NCI-H226 (cell line): ENCODE measurements around the gene NTF4.
"Not testable (repeated sequence)": the region's sequence is repeated elsewhere in the genome, so short reads cannot be mapped to it uniquely, and the experiment has no call there.

Experiments used
- DNase-seq: peaks from one replicate; pipeline ENCODE4 v3.0.0-alpha.2; 2015

Gene NTF4

DNA sequence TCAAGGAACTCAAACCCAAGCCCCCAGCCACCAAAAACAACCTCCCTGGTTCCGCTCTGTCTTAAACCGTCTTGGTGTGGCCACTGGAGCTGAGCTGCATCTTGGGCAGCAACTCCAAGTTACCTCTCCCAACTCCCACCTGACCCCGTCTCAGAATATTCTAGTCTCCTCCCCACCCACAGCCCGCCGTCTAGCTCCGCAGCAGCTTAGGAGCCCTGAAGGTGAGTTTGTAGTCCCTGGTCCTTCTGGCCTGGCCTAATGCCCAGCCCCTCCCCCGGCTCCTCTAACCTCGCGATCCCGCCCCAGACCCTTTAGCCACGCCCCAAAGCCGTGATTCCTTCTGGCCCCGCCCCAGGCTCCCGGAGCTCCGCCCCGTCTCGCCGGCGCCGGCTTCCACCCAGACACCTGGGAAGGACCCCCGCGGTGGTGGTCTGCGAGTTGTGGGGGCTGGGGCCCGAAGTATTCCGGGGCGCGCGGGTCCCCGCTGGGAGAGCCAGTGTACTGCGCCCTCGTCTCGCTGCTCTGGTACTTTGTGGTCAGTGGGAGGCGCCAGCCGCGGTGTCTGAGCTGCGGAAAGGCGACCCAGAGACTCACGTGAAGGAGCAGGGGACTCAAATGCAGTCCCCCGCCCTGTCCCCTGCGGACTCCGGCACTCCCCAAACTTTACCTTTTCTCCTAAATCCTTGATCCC is 45.2 kb downstream of the NTF4 start:
- peak; percentile 28 for DNase-seq

DNA sequence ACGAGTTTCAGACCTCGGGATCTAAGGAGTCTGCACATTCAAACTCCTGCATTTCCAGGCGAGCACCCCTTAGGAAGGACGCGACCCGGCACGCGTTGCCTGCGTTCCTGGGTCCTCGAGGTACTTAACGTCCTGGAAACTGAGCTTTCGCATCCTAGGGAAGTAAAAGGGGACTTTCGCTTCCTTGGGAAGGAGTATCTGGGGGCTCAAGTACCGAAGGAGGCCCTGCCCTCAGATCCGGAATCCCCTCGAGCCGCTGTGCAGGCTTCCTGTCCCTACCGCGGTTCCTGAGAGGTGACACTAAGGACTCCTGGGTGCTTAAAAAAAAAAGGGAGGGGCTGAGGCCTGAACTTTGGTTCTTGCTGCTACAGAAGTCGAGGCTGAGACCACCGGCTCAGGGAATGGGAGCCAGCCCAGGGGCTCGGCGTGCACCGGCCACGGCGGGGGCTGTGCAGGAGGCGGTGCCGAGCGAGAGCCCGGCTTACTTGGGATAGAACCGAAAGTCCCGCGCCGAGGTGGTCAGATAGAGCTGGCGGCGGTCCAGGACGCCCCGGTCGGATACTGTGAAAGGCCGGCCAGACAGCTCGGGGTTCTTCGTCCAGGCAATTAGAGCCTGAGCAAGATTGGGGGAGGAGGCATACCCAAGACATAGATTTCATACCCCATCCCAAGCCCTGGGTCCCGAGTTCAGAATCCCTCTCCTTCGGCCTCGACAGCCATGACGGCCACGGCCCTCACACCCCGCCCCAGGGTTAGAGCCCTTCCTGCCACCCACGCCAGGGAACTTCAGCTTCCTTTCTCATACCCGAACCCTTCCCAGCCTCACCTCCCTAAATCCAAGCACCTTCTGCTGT is 46.0 kb downstream of the NTF4 start:
- DNase-seq, result not testable (repeated sequence)

DNA sequence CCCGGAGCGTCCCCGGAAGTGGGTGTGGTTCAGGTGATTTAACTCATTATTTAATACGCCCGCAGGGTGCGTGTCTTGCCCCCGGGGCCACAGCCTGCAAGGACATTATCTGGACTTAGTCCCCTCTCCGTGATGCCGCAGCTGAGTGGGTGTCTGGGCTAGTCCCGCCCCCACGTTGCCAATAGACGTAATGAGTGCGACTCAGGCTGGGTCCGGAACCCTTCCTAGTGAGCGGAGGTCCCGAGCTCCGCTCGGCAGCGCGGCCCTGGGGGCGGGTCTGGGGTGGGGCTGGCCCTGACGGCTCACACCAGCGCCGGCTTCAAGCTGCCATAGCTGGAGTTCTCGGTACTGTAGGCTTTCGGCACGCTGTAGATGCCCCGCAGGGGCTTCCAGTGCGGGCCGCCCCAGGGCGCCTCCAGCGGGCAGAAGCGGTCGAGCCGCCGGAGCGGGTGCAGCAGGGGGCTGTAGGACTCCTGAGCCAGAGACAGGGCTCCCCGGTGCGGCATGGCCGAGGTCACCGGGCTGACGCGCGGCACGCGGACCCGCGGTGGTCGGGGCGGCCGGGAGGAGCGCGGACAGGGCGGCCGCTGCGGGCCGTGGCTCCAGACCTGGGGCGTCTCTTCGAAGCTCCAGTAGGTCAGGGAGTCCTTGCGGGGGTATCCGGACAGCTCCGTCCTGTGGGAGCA is 46.8 kb downstream of the NTF4 start:
- peak; percentile 61 for DNase-seq

DNA sequence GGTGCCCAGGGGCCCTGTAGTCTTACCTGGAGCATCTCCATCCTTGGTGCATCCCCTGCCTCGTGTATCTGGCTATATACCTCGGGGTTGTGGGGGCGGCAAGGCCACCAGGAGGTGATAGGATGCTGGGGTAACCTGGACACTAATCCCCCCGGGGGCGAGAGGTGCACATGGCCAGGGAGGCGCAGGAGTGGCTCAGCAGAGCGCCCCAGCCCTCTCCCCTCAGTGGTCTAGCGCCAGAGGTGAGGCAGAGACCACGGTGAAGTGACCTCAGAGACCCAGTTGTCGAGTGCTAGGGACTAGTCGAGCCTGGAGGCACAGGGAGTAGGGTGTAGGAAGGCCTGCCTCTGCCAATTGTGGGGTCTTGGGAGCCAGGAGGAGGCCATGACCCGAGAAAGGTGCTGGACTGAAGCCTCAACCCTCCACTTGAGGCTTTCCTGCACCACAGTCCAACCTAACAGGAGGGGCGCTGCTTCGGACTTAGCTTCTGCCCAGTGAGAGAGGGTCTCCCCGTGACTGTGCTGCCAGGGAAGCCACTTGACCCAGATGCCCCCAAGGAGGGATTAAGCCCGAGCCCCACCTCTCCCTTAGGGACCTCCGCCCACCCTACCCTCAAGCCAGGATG is 47.5 kb downstream of the NTF4 start, which contains the start of gene LHB:
Gene LHB, minus strand, starts transcription at position 51 of the 625 bp plus-strand sequence. Its CDS starts 10 bp downstream, at position 41.
- no peak for DNase-seq

DNA sequence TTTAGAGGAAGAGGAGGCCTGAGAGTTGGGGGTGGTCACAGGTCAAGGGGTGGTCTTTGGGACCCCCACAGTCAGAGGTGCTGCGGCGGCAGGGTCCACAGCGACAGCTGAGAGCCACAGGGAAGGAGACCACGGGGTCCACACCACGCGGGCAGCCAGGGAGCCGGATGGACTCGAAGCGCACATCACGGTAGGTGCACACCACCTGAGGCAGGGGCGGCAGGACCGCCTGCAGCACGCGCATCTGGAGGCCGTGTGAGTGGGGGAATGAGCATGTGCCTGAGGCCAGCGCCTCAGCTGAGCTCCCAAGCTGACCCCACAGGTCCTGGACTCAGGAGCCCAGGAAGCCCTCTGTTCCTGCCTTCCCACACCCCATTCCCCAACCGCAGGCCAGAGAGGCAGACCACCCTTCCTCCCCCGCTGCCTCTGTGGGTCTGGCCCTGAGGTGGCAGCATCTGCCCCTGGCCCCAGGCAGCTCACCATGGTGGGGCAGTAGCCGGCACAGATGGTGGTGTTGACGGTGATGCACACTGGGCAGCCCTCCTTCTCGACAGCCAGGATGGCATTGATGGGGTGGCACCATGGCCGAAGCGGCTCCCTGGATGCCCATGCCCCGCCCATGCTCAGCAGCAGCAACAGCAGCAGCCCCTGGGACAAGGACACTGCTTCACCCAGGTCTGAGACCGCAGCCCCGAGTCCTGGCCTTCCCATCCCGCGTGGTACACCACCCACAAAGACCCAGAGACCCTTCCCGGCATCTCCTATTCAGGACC is 48.4 kb downstream of the NTF4 start:
- DNase-seq, result no peak

DNA sequence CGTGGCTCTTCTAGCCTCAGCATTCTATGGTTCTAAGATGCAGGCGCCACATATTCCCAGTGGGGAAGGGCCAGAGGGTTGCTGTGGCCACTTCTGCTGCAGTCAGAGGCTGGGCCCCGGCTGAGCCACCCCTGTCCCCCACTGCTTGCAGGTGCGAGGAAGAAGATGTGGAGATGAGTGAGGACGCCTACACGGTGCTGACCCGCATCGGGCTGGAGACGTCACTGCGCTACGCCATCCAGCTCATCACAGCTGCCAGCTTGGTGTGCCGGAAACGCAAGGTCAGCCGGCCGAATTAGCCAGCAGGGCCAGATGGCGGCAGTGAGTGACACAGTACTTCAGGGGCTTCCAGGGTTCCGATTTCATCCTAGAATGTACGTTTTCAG is 49.8 kb downstream of the NTF4 start:
- no peak for DNase-seq

DNA sequence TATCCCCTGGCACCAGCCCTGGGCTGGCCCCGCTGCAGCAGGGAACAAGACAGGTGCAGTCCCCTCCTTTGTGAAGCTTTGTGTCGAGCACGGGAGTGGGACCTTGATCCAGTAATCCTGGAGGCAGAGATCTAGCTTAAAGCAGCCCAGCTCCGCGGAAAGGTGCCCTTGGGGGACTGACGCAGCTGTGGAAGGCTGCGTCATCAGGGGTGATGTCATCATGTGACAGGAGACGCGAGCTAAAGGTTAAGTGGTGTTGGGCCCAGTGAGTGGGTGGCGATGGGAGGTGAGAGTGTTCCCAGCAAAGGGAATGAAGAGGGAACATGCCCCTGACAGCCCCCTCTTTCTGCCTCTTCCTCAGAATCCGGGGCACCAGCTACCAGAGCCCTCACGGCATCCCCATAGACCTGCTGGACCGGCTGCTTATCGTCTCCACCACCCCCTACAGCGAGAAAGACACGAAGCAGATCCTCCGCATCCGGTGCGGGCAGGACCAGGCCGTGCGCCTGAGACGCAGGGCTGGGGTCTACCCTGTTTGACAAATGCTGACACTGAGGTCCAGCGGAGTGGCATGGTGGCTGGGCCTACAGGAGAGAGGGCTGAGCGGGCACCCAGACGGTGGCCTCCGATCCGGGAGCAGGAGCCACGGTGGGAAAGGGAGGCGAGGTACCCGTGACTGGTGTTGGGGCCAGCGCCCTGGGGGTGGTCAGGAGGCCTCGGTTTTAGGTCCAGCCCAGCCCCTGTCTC is 50.3 kb downstream of the NTF4 start:
- no peak for DNase-seq

DNA sequence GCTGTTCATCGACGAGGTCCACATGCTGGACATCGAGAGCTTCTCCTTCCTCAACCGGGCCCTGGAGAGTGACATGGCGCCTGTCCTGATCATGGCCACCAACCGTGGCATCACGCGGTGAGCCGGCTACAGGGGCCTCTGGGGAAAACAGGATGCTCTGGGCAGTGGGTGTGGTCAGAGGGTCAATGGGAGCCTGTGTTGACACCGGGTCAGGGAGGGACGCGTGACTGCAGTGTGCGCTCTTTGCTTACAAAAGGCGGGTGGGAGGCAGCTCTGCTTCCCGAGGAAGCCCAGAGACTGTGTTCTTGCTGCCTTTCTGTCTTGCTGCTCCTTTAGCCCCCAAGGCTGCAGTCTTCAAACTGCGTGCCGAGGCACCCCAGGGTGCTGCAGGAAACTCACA is 53.4 kb downstream of the NTF4 start:
- no peak for DNase-seq
